Measurements from ENCODE around the gene EBP.

GRCh38 chrX:48489296-48489695 lies 32.3 kb upstream of the EBP start:
- TF ChIP-seq POLR2A (IDR thresholded peaks at IDR 0.05) (no peak), CTCF (IDR thresholded peaks at IDR 0.05) (no peak), POLR2AphosphoS5 (IDR thresholded peaks at IDR 0.05) (no peak)

All from breast epithelium (tissue), 3 donors.